Measurements from ENCODE around the gene GARIN1A.

DNA sequence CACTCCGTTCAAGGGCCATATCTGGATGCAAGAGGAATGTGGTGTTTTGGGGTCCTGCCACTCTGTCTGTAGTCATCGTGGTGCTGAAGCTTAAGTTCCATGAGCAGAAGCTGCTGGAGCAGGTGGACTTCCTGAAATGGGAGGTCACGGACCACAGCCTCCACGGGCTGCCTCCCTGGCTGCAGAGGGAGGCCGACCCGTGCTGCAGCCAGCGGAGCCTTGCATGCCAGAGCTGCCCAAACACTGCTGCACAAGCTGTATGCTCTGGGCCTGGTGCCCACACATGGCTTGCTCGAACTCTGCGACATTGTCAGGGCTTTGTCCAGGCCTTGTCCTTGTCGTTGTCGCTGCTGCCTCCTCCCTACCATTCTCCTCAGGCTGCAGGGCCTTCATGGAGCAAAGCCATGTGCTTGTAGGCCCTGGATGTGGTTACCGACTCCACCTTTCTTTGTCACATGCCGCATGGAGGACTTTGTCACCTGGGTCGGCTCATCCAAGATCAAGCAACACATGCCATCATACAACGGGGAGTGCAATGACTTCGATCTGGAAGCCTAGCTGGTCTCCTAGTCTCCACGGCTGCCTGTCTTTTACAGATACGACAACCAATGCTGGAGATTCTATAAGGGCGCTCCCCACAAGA, 21.4 kb downstream of the GARIN1A start:
- TF ChIP-seq, protein P1, sequence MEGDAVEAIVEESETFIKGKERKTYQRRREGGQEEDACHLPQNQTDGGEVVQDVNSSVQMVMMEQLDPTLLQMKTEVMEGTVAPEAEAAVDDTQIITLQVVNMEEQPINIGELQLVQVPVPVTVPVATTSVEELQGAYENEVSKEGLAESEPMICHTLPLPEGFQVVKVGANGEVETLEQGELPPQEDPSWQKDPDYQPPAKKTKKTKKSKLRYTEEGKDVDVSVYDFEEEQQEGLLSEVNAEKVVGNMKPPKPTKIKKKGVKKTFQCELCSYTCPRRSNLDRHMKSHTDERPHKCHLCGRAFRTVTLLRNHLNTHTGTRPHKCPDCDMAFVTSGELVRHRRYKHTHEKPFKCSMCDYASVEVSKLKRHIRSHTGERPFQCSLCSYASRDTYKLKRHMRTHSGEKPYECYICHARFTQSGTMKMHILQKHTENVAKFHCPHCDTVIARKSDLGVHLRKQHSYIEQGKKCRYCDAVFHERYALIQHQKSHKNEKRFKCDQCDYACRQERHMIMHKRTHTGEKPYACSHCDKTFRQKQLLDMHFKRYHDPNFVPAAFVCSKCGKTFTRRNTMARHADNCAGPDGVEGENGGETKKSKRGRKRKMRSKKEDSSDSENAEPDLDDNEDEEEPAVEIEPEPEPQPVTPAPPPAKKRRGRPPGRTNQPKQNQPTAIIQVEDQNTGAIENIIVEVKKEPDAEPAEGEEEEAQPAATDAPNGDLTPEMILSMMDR (conservative IDR thresholded peaks at IDR 0.05): no peak
- no peak for TF ChIP-seq EZH2 (IDR thresholded peaks at IDR 0.05; ENCODE audit: low read depth)
